ENCODE results near the gene HFM1.
"Not testable (repeated sequence)": the region's sequence is repeated elsewhere in the genome, so short reads cannot be mapped to it uniquely, and the experiment has no call there.

HFM1 gene

GRCh38 chr1:91427741-91428140 lies 23.1 kb upstream of the HFM1 start:
- TF ChIP-seq Cebpa-rat (IDR thresholded peaks at IDR 0.05): no peak
- no peak overlapping the region for H3K4me3 ChIP-seq
- no peak overlapping the region for H3K9ac ChIP-seq
- peaks cover 0 to 10% (median 0%) of the 10 kb centered on the region in 11 experiments; a peak in 4 of 22 replicates for H3K9me3 ChIP-seq (replicated peaks in 1 of 11)
- H3K36me3 ChIP-seq: no peaks in the 10 kb centered on the region
- no peak overlapping the region for H3K27ac ChIP-seq
- H3K27me3 ChIP-seq: no peaks in the 10 kb centered on the region
- no peaks in the 10 kb centered on the region for H3K4me1 ChIP-seq
- H3K4me2 ChIP-seq: no peak overlapping the region
- no peaks in the 10 kb centered on the region for H4K20me1 ChIP-seq

GRCh38 chr1:91422523-91422922 lies 17.9 kb upstream of the HFM1 start:
- not testable (repeated sequence) for H3K9me3 ChIP-seq (replicated peaks in 1 of 11); H3K27me3 ChIP-seq; H3K36me3 ChIP-seq; H3K9ac ChIP-seq; H3K4me2 ChIP-seq; H3K4me1 ChIP-seq; H3K27ac ChIP-seq; H3K4me3 ChIP-seq; H4K20me1 ChIP-seq

DNA sequence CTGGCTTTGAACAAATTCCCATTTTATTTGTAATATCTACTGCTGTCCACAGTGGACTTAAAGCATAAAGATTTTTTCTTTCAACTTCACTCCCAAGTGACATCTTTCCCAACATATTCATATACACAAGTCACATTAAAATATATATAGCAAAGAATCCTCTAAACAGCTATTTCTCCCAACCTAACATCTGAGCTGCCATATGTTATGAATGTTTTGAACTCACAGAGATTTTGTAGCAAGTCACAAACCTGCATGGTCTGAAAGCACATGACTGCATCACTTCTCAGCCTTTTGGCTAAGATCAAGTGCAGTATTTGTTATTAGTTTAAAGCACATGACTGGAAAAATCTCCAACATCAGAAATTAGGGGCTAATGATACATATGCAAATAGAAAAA lies 7.7 kb upstream of the HFM1 start:
- no peak overlapping the region for H3K4me2 ChIP-seq
- H3K27me3 ChIP-seq: no peaks in the 10 kb centered on the region
- no peak overlapping the region for H3K4me3 ChIP-seq
- TF ChIP-seq Cebpa-rat (IDR thresholded peaks at IDR 0.05): no peak
- no peak overlapping the region for H3K9ac ChIP-seq
- H3K27ac ChIP-seq: no peak overlapping the region
- peaks cover 0 to 11% (median 0%) of the 10 kb centered on the region in 10 experiments; a peak in 2 of 20 replicates for H3K4me1 ChIP-seq
- no peaks in the 10 kb centered on the region for H4K20me1 ChIP-seq
- no peaks in the 10 kb centered on the region for H3K36me3 ChIP-seq
- no peaks in the 10 kb centered on the region for H3K9me3 ChIP-seq (replicated peaks in 1 of 11)

DNA sequence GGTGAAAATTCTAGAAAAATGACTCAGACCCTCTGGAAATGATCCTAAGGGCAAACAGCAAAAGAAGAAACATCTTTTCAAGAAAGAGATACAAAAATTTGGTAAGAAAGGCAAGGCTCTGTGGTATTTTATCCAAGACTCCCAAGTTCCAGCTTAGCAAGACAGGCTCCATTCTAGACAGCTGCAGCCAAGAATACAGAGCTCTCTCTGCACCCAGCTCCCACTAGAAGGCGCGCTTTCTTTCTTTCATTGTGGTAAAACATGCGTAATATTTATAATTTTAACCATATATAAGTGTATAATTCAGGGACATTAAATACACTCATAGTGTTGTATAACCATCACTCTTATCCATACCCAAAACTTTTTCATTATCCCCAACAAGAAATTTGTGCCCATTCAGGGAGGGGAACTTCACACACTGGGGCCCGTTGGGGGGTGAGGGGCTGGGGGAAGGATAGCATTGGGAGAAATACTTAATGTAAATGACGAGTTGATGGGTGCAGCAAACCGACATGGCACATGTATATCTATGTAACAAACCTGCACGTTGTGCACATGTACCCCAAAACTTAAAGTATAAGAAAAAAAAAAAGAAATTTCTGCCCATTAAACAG lies 2.2 kb upstream of the HFM1 start:
- Histone ChIP-seq H3K4me1 (peaks cover 0 to 14% (median 5%) of the 10 kb centered on the region in 10 experiments; a peak in 11 of 20 replicates), H4K20me1 (no peaks in the 10 kb centered on the region), H3K9me3 (replicated peaks in 1 of 11) (no peaks in the 10 kb centered on the region), H3K36me3 (no peaks in the 10 kb centered on the region), H3K27me3 (no peaks in the 10 kb centered on the region), H3K4me2 (no peak overlapping the region), H3K4me3 (no peak overlapping the region), H3K27ac (no peak overlapping the region), H3K9ac (no peak overlapping the region)
- no peak for TF ChIP-seq Cebpa-rat (IDR thresholded peaks at IDR 0.05)

DNA sequence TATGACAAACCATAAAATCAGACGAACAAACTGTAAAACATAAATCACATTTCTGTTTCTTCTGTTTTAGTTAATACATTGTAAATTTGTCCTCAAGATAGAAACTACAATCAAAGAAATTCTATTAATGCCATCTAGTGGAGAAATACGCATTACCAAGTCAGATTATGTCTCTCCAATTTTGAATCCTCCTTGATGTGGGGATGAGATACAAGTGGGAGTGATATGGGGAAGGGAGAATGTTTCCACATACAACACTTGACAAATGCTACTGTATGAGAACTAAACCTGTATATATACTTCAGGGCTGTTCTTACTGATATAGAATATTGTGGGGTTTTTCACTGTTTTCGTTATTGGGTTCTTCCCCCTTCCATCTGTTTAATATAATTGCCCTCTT lies 2.6 kb downstream of the HFM1 start:
- no peaks in the 10 kb centered on the region for H3K27me3 ChIP-seq
- no peaks in the 10 kb centered on the region for H3K9me3 ChIP-seq (replicated peaks in 1 of 11)
- peaks cover 0 to 14% (median 5%) of the 10 kb centered on the region in 10 experiments; a peak in 11 of 20 replicates for H3K4me1 ChIP-seq
- no peaks in the 10 kb centered on the region for H3K36me3 ChIP-seq
- TF ChIP-seq Cebpa-rat (IDR thresholded peaks at IDR 0.05): no peak
- no peak overlapping the region for H3K9ac ChIP-seq
- H3K4me3 ChIP-seq: no peak overlapping the region
- H3K27ac ChIP-seq: no peak overlapping the region
- H3K4me2 ChIP-seq: 0 out of 22 replicates have a peak overlapping the region, but pooled peaks of 1 of the 11 experiments have one; percentile 19
- no peaks in the 10 kb centered on the region for H4K20me1 ChIP-seq

- Histone ChIP-seq H3K27me3 (no peaks in the 10 kb centered on the region), H3K4me3 (no peak overlapping the region), H3K4me1 (peaks cover 0 to 10% (median 4%) of the 10 kb centered on the region in 10 experiments; a peak in 11 of 20 replicates), H3K4me2 (no peak overlapping the region), H3K27ac (no peak overlapping the region), H3K9ac (no peak overlapping the region), H3K36me3 (no peaks in the 10 kb centered on the region), H4K20me1 (no peaks in the 10 kb centered on the region), H3K9me3 (replicated peaks in 1 of 11) (no peaks in the 10 kb centered on the region)
- TF ChIP-seq Cebpa-rat (IDR thresholded peaks at IDR 0.05): no peak
These were observed 4.4 kb downstream of the HFM1 start for GRCh38 chr1:91400133-91400725.

DNA sequence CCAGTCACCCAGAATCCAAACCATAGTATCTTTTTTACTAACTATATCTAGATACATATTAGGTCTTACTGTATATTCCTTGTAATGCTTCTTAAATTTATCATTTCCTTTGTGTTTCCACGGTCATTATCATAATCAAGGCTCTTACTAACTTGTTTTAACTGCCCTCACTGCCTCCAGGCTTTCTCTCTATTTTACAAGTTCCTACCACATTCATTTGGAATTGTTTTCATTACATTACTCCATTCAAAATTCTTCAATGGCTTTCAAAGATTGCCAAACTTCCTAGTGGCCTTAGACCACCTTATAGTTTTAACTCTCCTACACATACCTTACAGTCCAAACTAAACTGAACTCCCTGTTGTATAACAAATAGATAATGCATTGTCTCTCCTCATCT lies 6.3 kb downstream of the HFM1 start:
- H3K4me1 ChIP-seq: 0 out of 20 replicates have a peak, but pooled peaks cover 0 to 4% (median 0%) of the 10 kb centered on the region in 10 experiments
- no peak for TF ChIP-seq Cebpa-rat (IDR thresholded peaks at IDR 0.05)
- H3K9ac ChIP-seq: no peak overlapping the region
- H3K4me3 ChIP-seq: no peak overlapping the region
- H3K4me2 ChIP-seq: no peak overlapping the region
- H3K27me3 ChIP-seq: no peaks in the 10 kb centered on the region
- H4K20me1 ChIP-seq: no peaks in the 10 kb centered on the region
- H3K27ac ChIP-seq: no peak overlapping the region
- H3K9me3 ChIP-seq (replicated peaks in 1 of 11): no peaks in the 10 kb centered on the region
- no peaks in the 10 kb centered on the region for H3K36me3 ChIP-seq

- no peak overlapping the region for H3K9ac ChIP-seq
- H3K27me3 ChIP-seq: no peaks in the 10 kb centered on the region
- 0 out of 20 replicates have a peak, but pooled peaks cover 0 to 4% (median 0%) of the 10 kb centered on the region in 10 experiments for H3K4me1 ChIP-seq
- no peak for TF ChIP-seq Cebpa-rat (IDR thresholded peaks at IDR 0.05)
- H3K36me3 ChIP-seq: no peaks in the 10 kb centered on the region
- H3K4me2 ChIP-seq: no peak overlapping the region
- H3K4me3 ChIP-seq: no peak overlapping the region
- H4K20me1 ChIP-seq: no peaks in the 10 kb centered on the region
- H3K27ac ChIP-seq: no peak overlapping the region
- no peaks in the 10 kb centered on the region for H3K9me3 ChIP-seq (replicated peaks in 1 of 11)
These were observed 7.0 kb downstream of the HFM1 start for GRCh38 chr1:91397605-91398004.

DNA sequence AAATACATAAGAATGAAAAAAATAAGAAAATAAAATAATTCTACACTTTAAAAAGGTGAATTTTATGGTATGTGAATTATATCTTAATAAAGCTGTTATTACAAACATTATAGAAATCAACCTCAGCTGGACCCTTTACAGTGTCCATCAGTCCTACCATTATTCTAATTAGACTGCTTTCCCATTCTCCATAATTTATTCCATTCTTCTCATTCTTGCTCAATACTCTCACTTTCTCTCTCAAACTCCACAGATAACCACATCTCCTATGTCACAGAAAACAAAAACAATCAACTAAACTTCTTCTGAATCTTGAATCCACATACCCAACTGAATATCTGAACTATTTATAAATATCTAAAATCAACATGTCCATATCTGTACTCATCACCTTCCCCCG lies 11.6 kb downstream of the HFM1 start:
- no peaks in the 10 kb centered on the region for H4K20me1 ChIP-seq
- H3K27me3 ChIP-seq: no peaks in the 10 kb centered on the region
- TF ChIP-seq Cebpa-rat (IDR thresholded peaks at IDR 0.05): no peak
- H3K4me1 ChIP-seq: no peaks in the 10 kb centered on the region
- H3K4me2 ChIP-seq: no peak overlapping the region
- no peak overlapping the region for H3K27ac ChIP-seq
- no peaks in the 10 kb centered on the region for H3K36me3 ChIP-seq
- no peak overlapping the region for H3K4me3 ChIP-seq
- no peaks in the 10 kb centered on the region; a peak in 2 of 22 replicates for H3K9me3 ChIP-seq (replicated peaks in 1 of 11)
- H3K9ac ChIP-seq: no peak overlapping the region

- no peaks in the 10 kb centered on the region for H4K20me1 ChIP-seq
- H3K9me3 ChIP-seq (replicated peaks in 1 of 11): no peaks in the 10 kb centered on the region; a peak in 2 of 22 replicates
- no peaks in the 10 kb centered on the region for H3K27me3 ChIP-seq
- H3K9ac ChIP-seq: no peak overlapping the region
- no peak overlapping the region for H3K27ac ChIP-seq
- TF ChIP-seq Cebpa-rat (IDR thresholded peaks at IDR 0.05): no peak
- no peaks in the 10 kb centered on the region for H3K36me3 ChIP-seq
- no peak overlapping the region for H3K4me3 ChIP-seq
- H3K4me2 ChIP-seq: no peak overlapping the region
- no peaks in the 10 kb centered on the region for H3K4me1 ChIP-seq
These were observed 18.5 kb downstream of the HFM1 start for GRCh38 chr1:91386109-91386508.

Data from BLaER1 treated with 17β-estradiol and CSF1 and Interleukin-3, amounts not matched to agents 10 nM and 100 nM (cell line).